K562 (cell line): ENCODE measurements around the gene KIRREL1.

Source experiments
- EP300 ChIP-seq: IDR thresholded peaks from 2 replicates; pipeline ENCODE4 v1.6.1; 2012; ENCODE audit warnings: low read length, improper control_type of control experiment
- ETV1 ChIP-seq: fragments of 450-650 bp; conservative IDR thresholded peaks from 2 replicates; pipeline ENCODE4 v1.6.1; 2016; ENCODE audit warnings: missing genetic modification characterization, control low read depth, low read depth, missing compliant biosample characterization
- HCFC1 ChIP-seq: IDR thresholded peaks from 2 replicates; pipeline ENCODE4 v1.6.1; 2012; ENCODE audit warnings: low read depth, low read length, improper control_type of control experiment
- TEAD4 ChIP-seq, 2 experiments: sonication (generic) in 1 of 2; formaldehyde crosslinking in 1 of 2; IDR thresholded peaks; 2 replicates each; pipeline versions ENCODE4 v1.6.1 to v1.8.0; 2012 to 2022; ENCODE audit warnings: borderline replicate concordance in 1 of 2, inconsistent platforms in 1 of 2, low read length in 1 of 2, mild to moderate bottlenecking in 1 of 2, missing genetic modification reagents in 1 of 2
- ZNF224 ChIP-seq: sonication (generic); formaldehyde crosslinking; IDR thresholded peaks from 2 replicates; pipeline ENCODE4 v1.8.0; 2022; ENCODE audit warnings: mild to moderate bottlenecking, missing genetic modification reagents
- ZNF354B ChIP-seq: fragments of 250-450 bp; sonication (Bioruptor Pico); IDR thresholded peaks from 2 replicates; pipeline ENCODE4 v1.4.0; 2020
- TF ChIP-seq, protein P1 (sequence below), 3 experiments: IDR thresholded peaks in 2 of 3; conservative IDR thresholded peaks in 1 of 3; 2 replicates each; pipeline ENCODE4 v1.5.1; 2011 to 2012; ENCODE audit warnings: low read length in 3 of 3, mild to moderate bottlenecking in 3 of 3, control low read depth in 2 of 3, improper control_type of control experiment in 1 of 3, inconsistent platforms in 1 of 3, low read depth in 1 of 3, mixed read lengths in 1 of 3, moderate library complexity in 1 of 3; ENCODE audit not compliant: insufficient read depth in 2 of 3
- TF ChIP-seq, protein P2 (sequence below): sonication (generic); formaldehyde crosslinking; IDR thresholded peaks from 2 replicates; pipeline ENCODE4 v1.9.0; 2022; ENCODE audit warnings: mild to moderate bottlenecking, missing genetic modification reagents
- TF ChIP-seq, protein P3 (sequence below): fragments of 450-650 bp; conservative IDR thresholded peaks from 2 replicates; pipeline ENCODE4 v1.6.1; 2016; ENCODE audit warnings: missing genetic modification characterization, low read depth, mild to moderate bottlenecking, control low read depth, missing compliant biosample characterization
- TF ChIP-seq, protein P4 (sequence below): sonication (generic); formaldehyde crosslinking; IDR thresholded peaks from 2 replicates; pipeline ENCODE4 v1.4.0; 2020; ENCODE audit warnings: mild to moderate bottlenecking, missing genetic modification reagents

DNA sequence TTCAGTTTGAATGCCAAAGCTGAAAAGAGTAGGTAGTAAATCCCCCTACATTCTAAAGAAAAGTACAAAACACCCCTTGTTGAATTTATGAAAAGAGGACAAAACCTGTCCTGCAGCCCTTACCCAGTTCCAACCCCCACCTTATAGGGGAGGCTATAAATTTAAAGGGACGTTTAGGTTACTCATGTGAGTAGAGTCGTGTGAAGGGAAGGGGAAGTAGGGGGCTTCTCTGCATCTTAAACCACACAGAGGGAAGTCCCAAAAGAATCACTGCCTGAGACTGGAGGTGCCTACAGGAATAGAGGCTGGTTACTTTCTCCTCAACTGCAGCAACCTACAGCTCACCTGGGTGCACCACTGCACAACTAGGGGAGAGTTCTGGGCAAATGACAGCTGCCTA, 36.7 kb upstream of the KIRREL1 start:
- TF ChIP-seq, protein P1, sequence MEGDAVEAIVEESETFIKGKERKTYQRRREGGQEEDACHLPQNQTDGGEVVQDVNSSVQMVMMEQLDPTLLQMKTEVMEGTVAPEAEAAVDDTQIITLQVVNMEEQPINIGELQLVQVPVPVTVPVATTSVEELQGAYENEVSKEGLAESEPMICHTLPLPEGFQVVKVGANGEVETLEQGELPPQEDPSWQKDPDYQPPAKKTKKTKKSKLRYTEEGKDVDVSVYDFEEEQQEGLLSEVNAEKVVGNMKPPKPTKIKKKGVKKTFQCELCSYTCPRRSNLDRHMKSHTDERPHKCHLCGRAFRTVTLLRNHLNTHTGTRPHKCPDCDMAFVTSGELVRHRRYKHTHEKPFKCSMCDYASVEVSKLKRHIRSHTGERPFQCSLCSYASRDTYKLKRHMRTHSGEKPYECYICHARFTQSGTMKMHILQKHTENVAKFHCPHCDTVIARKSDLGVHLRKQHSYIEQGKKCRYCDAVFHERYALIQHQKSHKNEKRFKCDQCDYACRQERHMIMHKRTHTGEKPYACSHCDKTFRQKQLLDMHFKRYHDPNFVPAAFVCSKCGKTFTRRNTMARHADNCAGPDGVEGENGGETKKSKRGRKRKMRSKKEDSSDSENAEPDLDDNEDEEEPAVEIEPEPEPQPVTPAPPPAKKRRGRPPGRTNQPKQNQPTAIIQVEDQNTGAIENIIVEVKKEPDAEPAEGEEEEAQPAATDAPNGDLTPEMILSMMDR (IDR thresholded peaks at IDR 0.05 in 2 of 3, conservative IDR thresholded peaks at IDR 0.05 in 1 of 3; ENCODE audit: insufficient read depth in 2 of 3, low read depth in 1 of 3, low read length in 3 of 3), result no peak
- TF ChIP-seq, protein P2, sequence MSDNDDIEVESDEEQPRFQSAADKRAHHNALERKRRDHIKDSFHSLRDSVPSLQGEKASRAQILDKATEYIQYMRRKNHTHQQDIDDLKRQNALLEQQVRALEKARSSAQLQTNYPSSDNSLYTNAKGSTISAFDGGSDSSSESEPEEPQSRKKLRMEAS, result no peak
- TF ChIP-seq HCFC1, result no peak
- no peak for TF ChIP-seq ZNF354B (CRISPR knock-in tag)
- no peak for TF ChIP-seq ZNF224 (CRISPR knock-in tag)
- no peak for TF ChIP-seq ETV1
- TF ChIP-seq, protein P3, sequence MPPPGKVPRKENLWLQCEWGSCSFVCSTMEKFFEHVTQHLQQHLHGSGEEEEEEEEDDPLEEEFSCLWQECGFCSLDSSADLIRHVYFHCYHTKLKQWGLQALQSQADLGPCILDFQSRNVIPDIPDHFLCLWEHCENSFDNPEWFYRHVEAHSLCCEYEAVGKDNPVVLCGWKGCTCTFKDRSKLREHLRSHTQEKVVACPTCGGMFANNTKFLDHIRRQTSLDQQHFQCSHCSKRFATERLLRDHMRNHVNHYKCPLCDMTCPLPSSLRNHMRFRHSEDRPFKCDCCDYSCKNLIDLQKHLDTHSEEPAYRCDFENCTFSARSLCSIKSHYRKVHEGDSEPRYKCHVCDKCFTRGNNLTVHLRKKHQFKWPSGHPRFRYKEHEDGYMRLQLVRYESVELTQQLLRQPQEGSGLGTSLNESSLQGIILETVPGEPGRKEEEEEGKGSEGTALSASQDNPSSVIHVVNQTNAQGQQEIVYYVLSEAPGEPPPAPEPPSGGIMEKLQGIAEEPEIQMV (tag), result no peak
- TF ChIP-seq TEAD4 (IDR thresholded peaks at IDR 0.05; ENCODE audit: low read length), result no peak
- TF ChIP-seq TEAD4 (CRISPR knock-in tag; IDR thresholded peaks at IDR 0.05; ENCODE audit: borderline replicate concordance), result no peak
- TF ChIP-seq EP300, result no peak
- TF ChIP-seq, protein P4, sequence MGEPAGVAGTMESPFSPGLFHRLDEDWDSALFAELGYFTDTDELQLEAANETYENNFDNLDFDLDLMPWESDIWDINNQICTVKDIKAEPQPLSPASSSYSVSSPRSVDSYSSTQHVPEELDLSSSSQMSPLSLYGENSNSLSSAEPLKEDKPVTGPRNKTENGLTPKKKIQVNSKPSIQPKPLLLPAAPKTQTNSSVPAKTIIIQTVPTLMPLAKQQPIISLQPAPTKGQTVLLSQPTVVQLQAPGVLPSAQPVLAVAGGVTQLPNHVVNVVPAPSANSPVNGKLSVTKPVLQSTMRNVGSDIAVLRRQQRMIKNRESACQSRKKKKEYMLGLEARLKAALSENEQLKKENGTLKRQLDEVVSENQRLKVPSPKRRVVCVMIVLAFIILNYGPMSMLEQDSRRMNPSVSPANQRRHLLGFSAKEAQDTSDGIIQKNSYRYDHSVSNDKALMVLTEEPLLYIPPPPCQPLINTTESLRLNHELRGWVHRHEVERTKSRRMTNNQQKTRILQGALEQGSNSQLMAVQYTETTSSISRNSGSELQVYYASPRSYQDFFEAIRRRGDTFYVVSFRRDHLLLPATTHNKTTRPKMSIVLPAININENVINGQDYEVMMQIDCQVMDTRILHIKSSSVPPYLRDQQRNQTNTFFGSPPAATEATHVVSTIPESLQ (CRISPR knock-in tag), result no peak
